Gastrocnemius medialis (tissue), 4 donors: ENCODE results near the gene PHF23. TPM values are rescaled to one million over a fixed set of nuclear protein-coding genes. Genes with fewer than 3 reads are reported as not detected.

Source experiments
- ATAC-seq, 2 donors: fragments of 150-250 bp; one replicate each; pipeline ENCODE4 v1.9.1; 2016
- DNase-seq, 2 donors: peaks; one replicate each; pipeline ENCODE4 v3.0.0-alpha.2; 2019
- H3K27ac ChIP-seq, 4 donors: fragments of 200-600 bp; sonication (generic); 1 replicate in 1 of 4; 2 replicates in 3 of 4; pipeline ENCODE4 v1.5.1; 2016 to 2018; ENCODE audit warnings: mild to moderate bottlenecking in 2 of 4, moderate library complexity in 1 of 4
- H3K27me3 ChIP-seq, 3 donors: fragments of 200-600 bp; sonication (generic) in 2 of 3; 1 replicate in 1 of 3; 2 replicates in 2 of 3; pipeline versions ENCODE4 v1.5.1 to v1.6.0; 2016 to 2019; ENCODE audit warnings: mild to moderate bottlenecking in 1 of 3, moderate library complexity in 1 of 3
- H3K36me3 ChIP-seq, 2 donors: fragments of 200-600 bp; sonication (generic) in 1 of 2; one replicate each; pipeline ENCODE4 v1.5.1; 2017 to 2018
- H3K4me1 ChIP-seq, 2 donors: fragments of 200-600 bp; sonication (generic) in 1 of 2; one replicate each; pipeline ENCODE4 v1.5.1; 2016 to 2017; ENCODE audit warnings: mild to moderate bottlenecking in 2 of 2
- H3K4me3 ChIP-seq, 4 donors: fragments of 200-600 bp; sonication (generic) in 3 of 4; 1 replicate in 1 of 4; 2 replicates in 3 of 4; pipeline ENCODE4 v1.5.1; 2016 to 2019; ENCODE audit warnings: mild to moderate bottlenecking in 2 of 4
- H3K9me3 ChIP-seq, 3 donors: fragments of 200-600 bp; sonication (generic) in 2 of 3; 1 replicate in 1 of 3; 2 replicates in 2 of 3; pipeline ENCODE4 v1.5.1; 2016 to 2019
- POLR2A ChIP-seq, 2 donors: fragments of 450-650 bp; IDR thresholded peaks; one replicate each; pipeline ENCODE4 v1.6.1; 2017; ENCODE audit warnings: antibody characterized with exemption in 2 of 2, mild to moderate bottlenecking in 2 of 2, moderate library complexity in 2 of 2
- in situ Hi-C, 4 donors: fragments of 200-750 bp; cut with MboI; loops; one replicate each; pipeline versions ENCODE4 v1.15.0 to v1.8.0; 2017; ENCODE audit warnings: low sequenced_read_pairs in 4 of 4
- intact Hi-C: fragments of 100-400 bp; cut with DNase I; formaldehyde crosslinking; loops from one replicate; pipeline ENCODE4 v1.15.1; 2023; ENCODE audit warnings: low total_unique reads
- total RNA-seq, 4 donors: library from RNA; depleted of rRNA; stranded (reverse); fragments of >200 nt; gene quantifications; one replicate each; pipeline versions ENCODE4 v1.1.0 to v1.2.3, GENCODE V29; 2016
- TF ChIP-seq, protein P1 (sequence below), 5 experiments: fragments of 450-650 bp in 3 of 5; fragments of 200-600 bp in 2 of 5; sonication (generic) in 2 of 5; IDR thresholded peaks in 4 of 5; conservative IDR thresholded peaks in 1 of 5; 1 replicate in 4 of 5; 2 replicates in 1 of 5; pipeline ENCODE4 v1.5.1; 2016 to 2019; ENCODE audit warnings: antibody characterized with exemption in 5 of 5, mild to moderate bottlenecking in 3 of 5, moderate library complexity in 3 of 5

Gene PHF23
- total RNA-seq, 4 donors from 2014 or later = 16.9 to 31.8 (median 24.1) TPM

DNA sequence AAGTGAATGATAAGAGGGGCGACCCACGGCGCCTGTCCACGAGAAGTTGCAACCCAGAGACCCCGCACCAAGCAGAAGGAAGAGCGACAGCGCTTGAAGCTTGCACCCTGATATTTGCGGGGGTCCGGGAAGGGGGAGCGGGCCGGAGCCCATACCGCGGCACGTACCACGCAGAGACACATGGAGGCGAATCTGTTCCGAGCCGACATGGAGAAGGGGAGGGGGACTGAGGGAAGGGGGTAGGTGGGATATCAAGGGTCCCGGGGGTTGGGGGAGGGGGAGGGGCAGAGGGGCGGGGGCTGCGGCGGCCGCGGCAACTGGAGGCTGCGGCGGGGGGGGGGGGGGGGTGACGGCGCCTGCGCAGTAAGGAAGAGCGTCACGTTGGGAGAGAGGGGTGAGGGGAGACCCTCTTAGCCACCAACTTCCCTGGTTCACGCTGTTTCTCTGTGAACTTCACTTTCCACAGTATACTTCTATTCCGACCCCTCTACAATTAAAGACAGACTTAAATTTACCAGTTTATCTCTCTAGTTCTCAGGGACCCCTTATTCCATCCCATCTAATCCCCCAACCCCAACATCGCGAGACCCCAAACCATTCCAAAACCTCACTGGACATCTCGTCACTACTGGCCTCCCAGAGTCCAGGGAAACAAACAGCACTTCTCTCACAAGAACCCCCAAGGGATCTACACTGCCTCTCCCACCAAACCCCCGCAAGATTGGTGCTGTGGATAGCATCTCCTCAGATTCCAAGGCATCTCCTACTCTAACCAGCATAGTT is 27.6 kb downstream of the PHF23 start:
- TF ChIP-seq, protein P1, sequence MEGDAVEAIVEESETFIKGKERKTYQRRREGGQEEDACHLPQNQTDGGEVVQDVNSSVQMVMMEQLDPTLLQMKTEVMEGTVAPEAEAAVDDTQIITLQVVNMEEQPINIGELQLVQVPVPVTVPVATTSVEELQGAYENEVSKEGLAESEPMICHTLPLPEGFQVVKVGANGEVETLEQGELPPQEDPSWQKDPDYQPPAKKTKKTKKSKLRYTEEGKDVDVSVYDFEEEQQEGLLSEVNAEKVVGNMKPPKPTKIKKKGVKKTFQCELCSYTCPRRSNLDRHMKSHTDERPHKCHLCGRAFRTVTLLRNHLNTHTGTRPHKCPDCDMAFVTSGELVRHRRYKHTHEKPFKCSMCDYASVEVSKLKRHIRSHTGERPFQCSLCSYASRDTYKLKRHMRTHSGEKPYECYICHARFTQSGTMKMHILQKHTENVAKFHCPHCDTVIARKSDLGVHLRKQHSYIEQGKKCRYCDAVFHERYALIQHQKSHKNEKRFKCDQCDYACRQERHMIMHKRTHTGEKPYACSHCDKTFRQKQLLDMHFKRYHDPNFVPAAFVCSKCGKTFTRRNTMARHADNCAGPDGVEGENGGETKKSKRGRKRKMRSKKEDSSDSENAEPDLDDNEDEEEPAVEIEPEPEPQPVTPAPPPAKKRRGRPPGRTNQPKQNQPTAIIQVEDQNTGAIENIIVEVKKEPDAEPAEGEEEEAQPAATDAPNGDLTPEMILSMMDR (IDR thresholded peaks at IDR 0.05 in 4 of 5, conservative IDR thresholded peaks at IDR 0.05 in 1 of 5) = no peak
- TF ChIP-seq POLR2A (IDR thresholded peaks at IDR 0.05) = no peak
- Histone ChIP-seq H3K4me3 (no peak overlapping the region), H3K27ac (no peak overlapping the region), H3K27me3 (peaks cover 8 to 25% (median 13%) of the 10 kb centered on the region in 3 donors), H3K4me1 (peaks cover 18 to 22% of the 10 kb centered on the region in 2 donors), H3K9me3 (no peaks in the 10 kb centered on the region), H3K36me3 (no peaks in the 10 kb centered on the region)
- intact Hi-C loops = loop anchor here (10.0 kb wide), 1 partner anchor 623 kb away; the partner anchor contains the start of gene KDM6B
- no peak for DNase-seq
- in situ Hi-C loops = no loop called here
- ATAC-seq = no peak

DNA sequence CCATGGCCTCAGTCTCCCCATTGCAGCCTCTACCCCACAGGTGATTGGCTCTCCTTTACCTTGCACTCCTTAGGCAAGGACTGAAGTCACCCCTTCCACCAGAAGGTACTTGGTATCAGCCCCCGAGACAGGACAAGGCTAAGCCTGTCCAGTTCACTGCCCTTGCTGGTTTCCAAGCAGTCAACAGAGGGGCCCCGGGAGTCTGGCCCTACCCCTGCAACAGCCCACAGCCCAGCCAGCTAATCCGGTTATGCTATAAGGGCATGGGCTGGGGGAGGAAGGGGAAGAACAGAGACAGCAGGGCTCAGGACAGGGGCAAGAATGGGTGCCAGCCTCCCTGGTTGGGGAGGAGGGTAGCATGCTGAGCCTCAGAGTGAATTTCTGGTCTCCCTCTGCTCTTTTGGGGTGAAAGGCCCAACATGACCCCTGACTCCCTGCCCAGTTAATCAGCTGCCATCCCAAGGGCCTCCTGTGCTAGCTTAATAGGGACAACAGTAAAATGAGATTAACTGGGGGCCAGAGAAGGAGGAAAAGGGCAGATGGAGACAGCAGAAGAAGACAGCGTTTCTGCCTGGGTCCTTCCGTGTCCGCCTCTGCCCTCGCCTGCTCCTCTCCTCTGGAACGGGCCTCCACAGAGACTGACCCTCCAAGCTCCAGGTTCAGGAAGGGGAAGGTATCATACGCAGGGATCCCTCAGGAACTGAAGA is 30.4 kb downstream of the PHF23 start:
- Histone ChIP-seq H3K4me1 (peaks cover under 1 to 3% of the 10 kb centered on the region in 2 donors), H3K27ac (no peak overlapping the region), H3K9me3 (no peaks in the 10 kb centered on the region), H3K4me3 (no peak overlapping the region), H3K27me3 (peaks cover 8 to 31% (median 13%) of the 10 kb centered on the region in 3 donors), H3K36me3 (no peaks in the 10 kb centered on the region)
- in situ Hi-C loops (no loop called here), intact Hi-C loops (no loop called here)
- no peak for DNase-seq
- no peak for ATAC-seq
- TF ChIP-seq, protein P1 (IDR thresholded peaks at IDR 0.05 in 4 of 5, conservative IDR thresholded peaks at IDR 0.05 in 1 of 5) = no peak
- no peak for TF ChIP-seq POLR2A (IDR thresholded peaks at IDR 0.05)

DNA sequence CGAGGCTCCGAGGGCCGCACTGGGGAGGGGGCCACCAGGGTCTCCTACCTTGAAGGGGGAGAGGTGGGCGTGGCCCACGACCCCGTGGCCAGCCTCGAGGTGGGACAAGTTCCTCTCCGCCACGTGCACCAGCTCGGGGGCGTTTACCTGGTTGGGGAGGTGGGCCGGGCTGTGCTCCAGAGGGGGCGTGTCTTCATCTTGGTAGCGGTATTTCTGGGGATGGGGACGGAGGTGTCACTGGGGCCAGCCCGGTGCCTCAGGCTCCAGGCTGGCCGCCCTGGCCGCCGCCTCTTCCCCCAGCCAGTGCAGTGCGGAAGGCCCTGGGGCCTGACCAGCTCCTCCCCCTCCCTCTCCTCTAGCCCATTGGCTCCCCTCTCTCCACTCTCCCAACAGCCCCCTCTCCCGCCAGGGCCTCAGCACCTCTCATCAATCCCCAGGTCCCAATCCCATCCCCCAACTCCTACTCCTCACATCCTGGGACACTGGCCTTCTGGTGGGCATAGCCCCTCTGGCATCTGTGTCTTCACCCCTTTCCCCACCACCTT is 31.2 kb downstream of the PHF23 start:
- in situ Hi-C loops = no loop called here
- intact Hi-C loops = no loop called here
- Histone ChIP-seq H3K27ac (no peak overlapping the region), H3K9me3 (no peaks in the 10 kb centered on the region), H3K4me1 (no peaks in the 10 kb centered on the region), H3K36me3 (no peaks in the 10 kb centered on the region), H3K27me3 (peaks cover 8 to 30% (median 13%) of the 10 kb centered on the region in 3 donors), H3K4me3 (no peak overlapping the region)
- DNase-seq = no peak
- no peak for ATAC-seq
- no peak for TF ChIP-seq POLR2A (IDR thresholded peaks at IDR 0.05)
- TF ChIP-seq, protein P1 (IDR thresholded peaks at IDR 0.05 in 4 of 5, conservative IDR thresholded peaks at IDR 0.05 in 1 of 5) = no peak

DNA sequence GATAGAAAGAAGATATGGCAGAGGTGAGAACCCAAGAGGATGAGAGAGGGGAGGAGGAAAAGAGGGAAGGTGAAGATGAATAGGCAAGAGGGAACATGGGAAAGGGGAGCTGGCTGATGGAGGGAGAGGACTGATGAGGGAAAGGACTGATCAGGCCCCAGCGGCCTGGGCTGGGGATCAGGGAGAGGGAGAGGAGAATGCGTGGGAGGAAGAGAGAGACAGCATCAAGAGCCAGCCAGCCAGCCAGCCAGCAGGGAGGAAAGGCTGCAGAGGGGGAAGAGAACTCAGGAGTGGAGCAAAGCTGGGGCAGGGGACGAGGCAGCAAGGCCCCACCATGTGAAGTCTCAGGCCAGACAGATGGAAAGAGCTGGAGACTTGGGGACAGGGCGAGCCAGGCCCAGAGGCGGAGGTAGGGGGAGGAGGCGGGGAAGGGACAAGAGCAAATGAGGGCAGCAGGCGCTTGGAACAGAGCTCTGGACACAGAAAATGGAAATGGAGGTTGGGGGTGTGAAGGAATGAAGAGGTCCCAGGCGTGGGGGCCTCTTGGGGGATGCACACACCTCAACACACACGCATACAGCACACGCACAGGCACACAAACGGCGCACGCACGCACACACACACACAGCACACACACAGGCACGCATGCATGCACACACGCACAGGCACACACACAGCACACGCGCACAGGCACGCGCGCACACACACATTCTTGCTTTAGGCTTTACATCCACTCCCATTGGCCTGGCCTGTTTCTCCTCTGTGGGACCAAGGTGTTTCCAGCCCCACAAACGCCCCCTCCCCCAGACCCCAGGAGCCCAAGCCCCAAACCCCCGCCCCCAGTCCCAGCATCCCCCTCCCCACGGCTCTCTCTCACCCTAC is 31.9 kb downstream of the PHF23 start:
- no peak overlapping the region for H3K4me3 ChIP-seq
- no peak for ATAC-seq
- intact Hi-C loops = no loop called here
- DNase-seq = no peak
- H3K27ac ChIP-seq = no peak overlapping the region
- no peak for TF ChIP-seq POLR2A (IDR thresholded peaks at IDR 0.05)
- TF ChIP-seq, protein P1 (IDR thresholded peaks at IDR 0.05 in 4 of 5, conservative IDR thresholded peaks at IDR 0.05 in 1 of 5) = no peak
- no peaks in the 10 kb centered on the region for H3K4me1 ChIP-seq
- H3K9me3 ChIP-seq = no peaks in the 10 kb centered on the region
- peaks cover 5 to 22% (median 7%) of the 10 kb centered on the region in 3 donors for H3K27me3 ChIP-seq
- H3K36me3 ChIP-seq = no peaks in the 10 kb centered on the region
- in situ Hi-C loops = no loop called here
